ENCODE results near the gene FICD. TPM values are rescaled to one million over a fixed set of nuclear protein-coding genes. Genes with fewer than 3 reads are reported as not detected.

Gene FICD
- total and polyA plus RNA-seq, 9 of the 15 experiments (the other 6 are each of a cell fraction or from before 2014, with no cell fraction given), result 0.88 to 4.5 (median 1.9) TPM

- DNase-seq (ENCODE audit: extremely low read depth in 1 of 4, low spot score in 3 of 4) (no peak), ATAC-seq (no peak), FAIRE-seq (no peak)
- ChIA-PET POLR2A (interaction anchor here (0.6 kb wide), 1 partner anchor 19 kb away, joined by 4 read pairs; no protein-coding TSS in a partner anchor), CTCF (ENCODE audit: low intra/inter-chr PET ratio) (no interaction called here)
- no peaks in the 10 kb centered on the region for H3K9me3 ChIP-seq (replicated peaks; ENCODE audit: control insufficient read depth, insufficient read depth, low read depth, low read length)
- peaks cover 0 to 6% of the 10 kb centered on the region in 2 experiments; a peak in 4 of 5 replicates for H3K4me1 ChIP-seq (replicated peaks in 1 of 2; ENCODE audit: control insufficient read depth in 2 of 2, insufficient read depth in 2 of 2, low read length in 2 of 2)
- no peak overlapping the region for H3K4me3 ChIP-seq
- H3K9me1 ChIP-seq (ENCODE audit: control insufficient read depth, insufficient read depth, low read length), result no peaks in the 10 kb centered on the region
- intact Hi-C loops (cut with micrococcal nuclease) (no loop called here), in situ Hi-C loops (cut with MboI) (no loop called here)
- H2AFZ ChIP-seq (ENCODE audit: low read depth, low read length), result no peak overlapping the region
- WGBS (ENCODE audit: insufficient coverage, low coverage, missing lambda C conversion rate), result 78% methylated on average over 6 of the region's 6 CpGs
- no peak for TF ChIP-seq MBD2 (IDR thresholded peaks at IDR 0.05; ENCODE audit: borderline replicate concordance, low read depth)
- no peak for TF ChIP-seq CXXC5 (CRISPR knock-in tag; IDR thresholded peaks at IDR 0.05)
- TF ChIP-seq BRD4 (IDR thresholded peaks at IDR 0.05), result no peak
- no peak for TF ChIP-seq SPI1 (IDR thresholded peaks at IDR 0.05; ENCODE audit: borderline replicate concordance, low read depth, low read length)
- TF ChIP-seq MAFF (IDR thresholded peaks at IDR 0.05; ENCODE audit: low read length), result no peak
- no peak for TF ChIP-seq FUS (optimal IDR thresholded peaks at IDR 0.05; ENCODE audit: low read depth, low read length)
- peaks cover 85% of the 10 kb centered on the region for H3K36me3 ChIP-seq (ENCODE audit: control insufficient read depth, insufficient read depth, low read length)
- H3K9ac ChIP-seq (ENCODE audit: insufficient read depth in 1 of 2, low read depth in 2 of 2, low read length in 2 of 2), result no peak overlapping the region
- peaks cover 48% of the 10 kb centered on the region for H3K79me2 ChIP-seq (ENCODE audit: control insufficient read depth, insufficient read depth, low read length)
- no peak overlapping the region for H3K27ac ChIP-seq (ENCODE audit: extremely low read depth, low read depth, low read length)
- H3K27me3 ChIP-seq (ENCODE audit: control insufficient read depth in 2 of 2, insufficient read depth in 2 of 2, low read length in 2 of 2), result no peaks in the 10 kb centered on the region
- no TSS peak for BruUV-seq (replicated peaks)
- peaks cover 8% of the 10 kb centered on the region; the same call in 1 of the 2 replicates for H4K20me1 ChIP-seq (replicated peaks; ENCODE audit: control insufficient read depth, insufficient read depth, low read length)
- no peak overlapping the region for H3K4me2 ChIP-seq (ENCODE audit: insufficient read depth, low read length)
Observed at GRCh38 chr12:108538146-108538545, 23.1 kb downstream of the FICD start.

GRCh38 chr12:108538616-108539195, 23.6 kb downstream of the FICD start:
- H3K9ac ChIP-seq (ENCODE audit: insufficient read depth in 1 of 2, low read depth in 2 of 2, low read length in 2 of 2), result no peak overlapping the region
- WGBS (ENCODE audit: insufficient coverage, low coverage, missing lambda C conversion rate), result 94% methylated on average over 10 of the region's 10 CpGs
- in situ Hi-C loops (cut with MboI), result no loop called here
- no peak overlapping the region for H2AFZ ChIP-seq (ENCODE audit: low read depth, low read length)
- no TSS peak for BruUV-seq (replicated peaks)
- peaks cover 53% of the 10 kb centered on the region for H3K79me2 ChIP-seq (ENCODE audit: control insufficient read depth, insufficient read depth, low read length)
- H4K20me1 ChIP-seq (replicated peaks; ENCODE audit: control insufficient read depth, insufficient read depth, low read length), result peaks cover 14% of the 10 kb centered on the region; the same call in 1 of the 2 replicates
- no peak for FAIRE-seq
- intact Hi-C loops (cut with micrococcal nuclease), result no loop called here
- no peaks in the 10 kb centered on the region for H3K27me3 ChIP-seq (ENCODE audit: control insufficient read depth in 2 of 2, insufficient read depth in 2 of 2, low read length in 2 of 2)
- H3K27ac ChIP-seq (ENCODE audit: extremely low read depth, low read depth, low read length), result no peak overlapping the region
- H3K4me3 ChIP-seq, result no peak overlapping the region
- peaks cover 0 to 4% of the 10 kb centered on the region in 2 experiments; a peak in 3 of 5 replicates for H3K4me1 ChIP-seq (replicated peaks in 1 of 2; ENCODE audit: control insufficient read depth in 2 of 2, insufficient read depth in 2 of 2, low read length in 2 of 2)
- H3K9me1 ChIP-seq (ENCODE audit: control insufficient read depth, insufficient read depth, low read length), result no peaks in the 10 kb centered on the region
- no peak overlapping the region for H3K4me2 ChIP-seq (ENCODE audit: insufficient read depth, low read length)
- peaks cover 85% of the 10 kb centered on the region for H3K36me3 ChIP-seq (ENCODE audit: control insufficient read depth, insufficient read depth, low read length)
- CTCF ChIA-PET (ENCODE audit: low intra/inter-chr PET ratio), result no interaction called here
- no peak for DNase-seq (ENCODE audit: extremely low read depth in 1 of 4, low spot score in 3 of 4)
- H3K9me3 ChIP-seq (replicated peaks; ENCODE audit: control insufficient read depth, insufficient read depth, low read depth, low read length), result no peaks in the 10 kb centered on the region
- no peak for ATAC-seq
- POLR2A ChIA-PET, result no interaction called here
- no peak for TF ChIP-seq ETV1 (tag; conservative IDR thresholded peaks at IDR 0.05; ENCODE audit: low read depth)
- TF ChIP-seq, protein P1, sequence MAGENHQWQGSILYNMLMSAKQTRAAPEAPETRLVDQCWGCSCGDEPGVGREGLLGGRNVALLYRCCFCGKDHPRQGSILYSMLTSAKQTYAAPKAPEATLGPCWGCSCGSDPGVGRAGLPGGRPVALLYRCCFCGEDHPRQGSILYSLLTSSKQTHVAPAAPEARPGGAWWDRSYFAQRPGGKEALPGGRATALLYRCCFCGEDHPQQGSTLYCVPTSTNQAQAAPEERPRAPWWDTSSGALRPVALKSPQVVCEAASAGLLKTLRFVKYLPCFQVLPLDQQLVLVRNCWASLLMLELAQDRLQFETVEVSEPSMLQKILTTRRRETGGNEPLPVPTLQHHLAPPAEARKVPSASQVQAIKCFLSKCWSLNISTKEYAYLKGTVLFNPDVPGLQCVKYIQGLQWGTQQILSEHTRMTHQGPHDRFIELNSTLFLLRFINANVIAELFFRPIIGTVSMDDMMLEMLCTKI (IDR thresholded peaks at IDR 0.05; ENCODE audit: partially characterized antibody), result no peak
- no peak for TF ChIP-seq CTCFL (IDR thresholded peaks at IDR 0.05; ENCODE audit: borderline replicate concordance, insufficient read depth, low read depth, low read length, poor library complexity, severe bottlenecking)
- TF ChIP-seq TBP (optimal IDR thresholded peaks at IDR 0.05; ENCODE audit: low read depth, low read length), result no peak
- no peak for TF ChIP-seq TCF7L2 (IDR thresholded peaks at IDR 0.05; ENCODE audit: low read depth, low read length)
- no peak for TF ChIP-seq NFE2L1 (tag; IDR thresholded peaks at IDR 0.05; ENCODE audit: borderline replicate concordance, low read depth)
- no peak for TF ChIP-seq KLF6 (CRISPR knock-in tag; IDR thresholded peaks at IDR 0.05; ENCODE audit: borderline replicate concordance)

Measured in K562 (cell line).